Measurements from ENCODE around the gene PTCH1.

DNA sequence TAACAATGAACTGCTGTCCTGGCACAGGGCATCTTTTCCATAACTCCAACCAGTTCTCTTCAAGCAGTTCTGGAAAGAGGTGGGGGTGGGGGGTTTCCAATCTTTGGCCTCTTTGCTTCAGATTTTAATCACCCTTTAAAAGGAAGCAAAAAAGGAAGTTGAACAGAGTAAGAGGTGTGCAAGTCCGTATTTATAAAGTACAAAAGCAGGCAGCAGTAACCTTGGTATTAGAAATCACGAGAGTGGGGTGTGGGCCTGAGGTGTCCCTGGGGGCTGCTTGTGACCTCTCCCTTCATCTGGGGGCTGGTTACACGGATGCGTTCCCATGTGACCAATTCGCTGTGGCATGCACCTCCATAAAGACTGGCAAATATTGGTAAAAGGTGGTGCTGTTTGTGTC lies 70.5 kb downstream of the PTCH1 start:
- TF ChIP-seq POLR2A (IDR thresholded peaks at IDR 0.05; ENCODE audit: borderline replicate concordance, extremely low read depth, insufficient read depth, insufficient read length) (no peak), EZH2 (IDR thresholded peaks at IDR 0.05) (no peak), ZFX (IDR thresholded peaks at IDR 0.05) (no peak), RAD21 (IDR thresholded peaks at IDR 0.05; ENCODE audit: low read depth) (no peak), JUND (IDR thresholded peaks at IDR 0.05) (no peak), SP1 (IDR thresholded peaks at IDR 0.05; ENCODE audit: low read depth) (no peak), ZNF274 (IDR thresholded peaks at IDR 0.05; ENCODE audit: low read depth, low read length) (no peak)
- TF ChIP-seq, protein P1, sequence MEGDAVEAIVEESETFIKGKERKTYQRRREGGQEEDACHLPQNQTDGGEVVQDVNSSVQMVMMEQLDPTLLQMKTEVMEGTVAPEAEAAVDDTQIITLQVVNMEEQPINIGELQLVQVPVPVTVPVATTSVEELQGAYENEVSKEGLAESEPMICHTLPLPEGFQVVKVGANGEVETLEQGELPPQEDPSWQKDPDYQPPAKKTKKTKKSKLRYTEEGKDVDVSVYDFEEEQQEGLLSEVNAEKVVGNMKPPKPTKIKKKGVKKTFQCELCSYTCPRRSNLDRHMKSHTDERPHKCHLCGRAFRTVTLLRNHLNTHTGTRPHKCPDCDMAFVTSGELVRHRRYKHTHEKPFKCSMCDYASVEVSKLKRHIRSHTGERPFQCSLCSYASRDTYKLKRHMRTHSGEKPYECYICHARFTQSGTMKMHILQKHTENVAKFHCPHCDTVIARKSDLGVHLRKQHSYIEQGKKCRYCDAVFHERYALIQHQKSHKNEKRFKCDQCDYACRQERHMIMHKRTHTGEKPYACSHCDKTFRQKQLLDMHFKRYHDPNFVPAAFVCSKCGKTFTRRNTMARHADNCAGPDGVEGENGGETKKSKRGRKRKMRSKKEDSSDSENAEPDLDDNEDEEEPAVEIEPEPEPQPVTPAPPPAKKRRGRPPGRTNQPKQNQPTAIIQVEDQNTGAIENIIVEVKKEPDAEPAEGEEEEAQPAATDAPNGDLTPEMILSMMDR (IDR thresholded peaks at IDR 0.05 in 2 of 3, conservative IDR thresholded peaks at IDR 0.05 in 1 of 3; ENCODE audit: borderline replicate concordance in 1 of 3, insufficient read depth in 1 of 3, low read depth in 2 of 3, low read length in 2 of 3) = no peak
- TF ChIP-seq, protein P2, sequence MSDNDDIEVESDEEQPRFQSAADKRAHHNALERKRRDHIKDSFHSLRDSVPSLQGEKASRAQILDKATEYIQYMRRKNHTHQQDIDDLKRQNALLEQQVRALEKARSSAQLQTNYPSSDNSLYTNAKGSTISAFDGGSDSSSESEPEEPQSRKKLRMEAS (IDR thresholded peaks at IDR 0.05) = no peak
- TF ChIP-seq, protein P3, sequence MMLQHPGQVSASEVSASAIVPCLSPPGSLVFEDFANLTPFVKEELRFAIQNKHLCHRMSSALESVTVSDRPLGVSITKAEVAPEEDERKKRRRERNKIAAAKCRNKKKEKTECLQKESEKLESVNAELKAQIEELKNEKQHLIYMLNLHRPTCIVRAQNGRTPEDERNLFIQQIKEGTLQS (IDR thresholded peaks at IDR 0.05) = no peak
- TF ChIP-seq, protein P4, sequence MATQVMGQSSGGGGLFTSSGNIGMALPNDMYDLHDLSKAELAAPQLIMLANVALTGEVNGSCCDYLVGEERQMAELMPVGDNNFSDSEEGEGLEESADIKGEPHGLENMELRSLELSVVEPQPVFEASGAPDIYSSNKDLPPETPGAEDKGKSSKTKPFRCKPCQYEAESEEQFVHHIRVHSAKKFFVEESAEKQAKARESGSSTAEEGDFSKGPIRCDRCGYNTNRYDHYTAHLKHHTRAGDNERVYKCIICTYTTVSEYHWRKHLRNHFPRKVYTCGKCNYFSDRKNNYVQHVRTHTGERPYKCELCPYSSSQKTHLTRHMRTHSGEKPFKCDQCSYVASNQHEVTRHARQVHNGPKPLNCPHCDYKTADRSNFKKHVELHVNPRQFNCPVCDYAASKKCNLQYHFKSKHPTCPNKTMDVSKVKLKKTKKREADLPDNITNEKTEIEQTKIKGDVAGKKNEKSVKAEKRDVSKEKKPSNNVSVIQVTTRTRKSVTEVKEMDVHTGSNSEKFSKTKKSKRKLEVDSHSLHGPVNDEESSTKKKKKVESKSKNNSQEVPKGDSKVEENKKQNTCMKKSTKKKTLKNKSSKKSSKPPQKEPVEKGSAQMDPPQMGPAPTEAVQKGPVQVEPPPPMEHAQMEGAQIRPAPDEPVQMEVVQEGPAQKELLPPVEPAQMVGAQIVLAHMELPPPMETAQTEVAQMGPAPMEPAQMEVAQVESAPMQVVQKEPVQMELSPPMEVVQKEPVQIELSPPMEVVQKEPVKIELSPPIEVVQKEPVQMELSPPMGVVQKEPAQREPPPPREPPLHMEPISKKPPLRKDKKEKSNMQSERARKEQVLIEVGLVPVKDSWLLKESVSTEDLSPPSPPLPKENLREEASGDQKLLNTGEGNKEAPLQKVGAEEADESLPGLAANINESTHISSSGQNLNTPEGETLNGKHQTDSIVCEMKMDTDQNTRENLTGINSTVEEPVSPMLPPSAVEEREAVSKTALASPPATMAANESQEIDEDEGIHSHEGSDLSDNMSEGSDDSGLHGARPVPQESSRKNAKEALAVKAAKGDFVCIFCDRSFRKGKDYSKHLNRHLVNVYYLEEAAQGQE (IDR thresholded peaks at IDR 0.05; ENCODE audit: low read depth) = no peak

Measured in HCT116 (cell line).